IMR-90 (cell line): ENCODE data around the gene EIF4G2. TPM values are rescaled to one million over a fixed set of nuclear protein-coding genes. Genes with fewer than 3 reads are reported as not detected.

Experiments
- ATAC-seq: fragments of 200-7000 bp; cut with Tn5 transposase; 2 replicates; pipeline ENCODE4 v1.9.1; 2020; ENCODE audit warnings: low read depth, mild to moderate bottlenecking, moderate library complexity
- BruUV-seq: library from RNA; stranded (reverse); fragments of 400-500 nt; replicated peaks from 2 replicates; lab custom pipeline; 2021; lab: Mats Ljungman, UMichigan
- CTCF ChIA-PET: fragments of 300-600 bp; formaldehyde crosslinking; extraction: SDS; loops from one replicate; lab custom pipeline; 2021; ENCODE audit warnings: antibody characterized with exemption; lab: Yijun Ruan, JAX
- POLR2A ChIA-PET: fragments of 300-600 bp; sonication (Branson Sonifier 250); formaldehyde crosslinking; loops from one replicate; lab custom pipeline; 2022; ENCODE audit warnings: antibody characterized with exemption; ENCODE audit not compliant: unreplicated experiment; lab: Charles Lee
- DNase-seq: peaks from one replicate; pipeline ENCODE4 v3.0.0; 2013
- H2AFZ ChIP-seq: replicated peaks from 2 replicates; pipeline ENCODE3; 2013; ENCODE audit warnings: low read length, mild to moderate bottlenecking; ENCODE audit not compliant: poor library complexity
- H2AK5ac ChIP-seq: 2 replicates; pipeline ENCODE4 v1.6.1; 2013; ENCODE audit warnings: low read depth, low read length, inconsistent platforms
- H2AK9ac ChIP-seq: replicated peaks from 2 replicates; pipeline ENCODE3; 2013; ENCODE audit warnings: mild to moderate bottlenecking, low read depth, low read length, moderate library complexity; ENCODE audit not compliant: poor library complexity
- H2BK120ac ChIP-seq: 2 replicates; pipeline ENCODE4 v1.6.1; 2013; ENCODE audit warnings: low read depth, low read length, inconsistent platforms
- H2BK15ac ChIP-seq: 3 replicates; pipeline ENCODE4 v1.6.1; 2013; ENCODE audit warnings: low read depth, low read length, inconsistent platforms
- H2BK20ac ChIP-seq: 2 replicates; pipeline ENCODE4 v1.6.1; 2013; ENCODE audit warnings: low read depth, mild to moderate bottlenecking, inconsistent platforms, low read length, moderate library complexity
- H2BK5ac ChIP-seq: 2 replicates; pipeline ENCODE4 v1.6.1; 2013; ENCODE audit warnings: mild to moderate bottlenecking, low read depth, low read length, inconsistent platforms; ENCODE audit not compliant: poor library complexity, severe bottlenecking
- H3K14ac ChIP-seq: replicated peaks from 2 replicates; pipeline ENCODE4 v1.6.1; 2013; ENCODE audit warnings: low read depth, low read length, inconsistent platforms
- H3K18ac ChIP-seq: 2 replicates; pipeline ENCODE4 v1.6.1; 2013; ENCODE audit warnings: low read depth, low read length, control low read depth
- H3K23ac ChIP-seq: 2 replicates; pipeline ENCODE4 v1.6.1; 2013; ENCODE audit warnings: low read depth, low read length, inconsistent platforms
- H3K27ac ChIP-seq: 2 replicates; pipeline ENCODE4 v1.5.1; 2013; ENCODE audit warnings: mild to moderate bottlenecking, control low read depth, low read length; ENCODE audit not compliant: insufficient read depth
- H3K27me3 ChIP-seq: 2 replicates; pipeline ENCODE4 v1.6.1; 2013; ENCODE audit warnings: low read length; ENCODE audit not compliant: control insufficient read depth, insufficient read depth
- H3K36me3 ChIP-seq: 2 replicates; pipeline ENCODE4 v1.6.1; 2013; ENCODE audit warnings: low read length, mixed read lengths; ENCODE audit not compliant: control insufficient read depth, insufficient read depth
- H3K4ac ChIP-seq: 2 replicates; pipeline ENCODE4 v1.6.1; 2013; ENCODE audit warnings: low read depth, low read length, inconsistent platforms
- H3K4me1 ChIP-seq: 2 replicates; pipeline ENCODE4 v1.6.1; 2013; ENCODE audit warnings: low read length, mixed read lengths; ENCODE audit not compliant: control insufficient read depth, insufficient read depth
- H3K4me2 ChIP-seq: 2 replicates; pipeline ENCODE4 v1.6.1; 2013; ENCODE audit warnings: low read depth, mild to moderate bottlenecking, control low read depth, low read length, moderate library complexity
- H3K4me3 ChIP-seq: 2 replicates; pipeline ENCODE4 v1.5.1; 2013; ENCODE audit warnings: low read depth, mild to moderate bottlenecking, control low read depth, low read length, moderate library complexity; ENCODE audit not compliant: insufficient read depth
- H3K56ac ChIP-seq: 2 replicates; pipeline ENCODE4 v1.6.1; 2013; ENCODE audit warnings: low read length, inconsistent platforms; ENCODE audit not compliant: insufficient read depth; ENCODE audit errors: extremely low read depth
- H3K79me1 ChIP-seq, 2 experiments: 2 replicates each; pipeline ENCODE4 v1.6.1; 2013; ENCODE audit warnings: low read length in 2 of 2, inconsistent platforms in 1 of 2, low read depth in 1 of 2
- H3K9ac ChIP-seq: 2 replicates; pipeline ENCODE4 v1.6.1; 2013; ENCODE audit warnings: low read depth, low read length, control low read depth
- H3K9me1 ChIP-seq: 2 replicates; pipeline ENCODE4 v1.6.1; 2013; ENCODE audit warnings: low read length, inconsistent platforms; ENCODE audit not compliant: insufficient read depth
- H3K9me3 ChIP-seq: 2 replicates; pipeline ENCODE4 v1.6.1; 2013; ENCODE audit warnings: low read length; ENCODE audit not compliant: control insufficient read depth, insufficient read depth
- H4K20me1 ChIP-seq: 2 replicates; pipeline ENCODE4 v1.6.1; 2013; ENCODE audit warnings: low read length, inconsistent platforms; ENCODE audit not compliant: insufficient read depth
- H4K5ac ChIP-seq: 2 replicates; pipeline ENCODE4 v1.6.1; 2013; ENCODE audit warnings: mild to moderate bottlenecking, low read depth, low read length, control low read depth
- H4K8ac ChIP-seq, 2 experiments: 2 replicates each; pipeline ENCODE4 v1.6.1; 2013; ENCODE audit warnings: low read depth in 2 of 2, low read length in 2 of 2, control low read depth in 1 of 2, inconsistent platforms in 1 of 2
- H4K91ac ChIP-seq: 2 replicates; pipeline ENCODE4 v1.6.1; 2013; ENCODE audit warnings: low read depth, low read length, inconsistent platforms; ENCODE audit not compliant: insufficient read depth
- CHD1 ChIP-seq: IDR thresholded peaks from 2 replicates; pipeline ENCODE4 v1.6.1; 2012; ENCODE audit warnings: low read depth, low read length, improper control_type of control experiment
- RAD21 ChIP-seq: IDR thresholded peaks from 2 replicates; pipeline ENCODE4 v1.6.1; 2012; ENCODE audit warnings: low read length, improper control_type of control experiment
- WGBS, 2 experiments: methylation state at CpG; one replicate each; pipeline versions ENCODE4 v1.1.5 to v1.1.7; 2013; ENCODE audit warnings: missing lambda C conversion rate in 2 of 2; ENCODE audit not compliant: insufficient read length in 1 of 2; ENCODE audit errors: extremely low coverage in 2 of 2; 5-methylcytosine and 5-hydroxymethylcytosine counted together
- dilution Hi-C: fragments of 300-500 bp; cut with HindIII; formaldehyde crosslinking; loops from one replicate; pipeline ENCODE4 v1.14.3; 2018; ENCODE audit warnings: low sequenced_read_pairs; ENCODE audit not compliant: unreplicated experiment
- in situ Hi-C: fragments of 300-500 bp; cut with MboI; formaldehyde crosslinking; loops from 3 replicates; pipeline ENCODE4 v1.14.3; 2019; ENCODE audit warnings: low sequenced_read_pairs, inconsistent platforms, mixed read lengths
- intact Hi-C: fragments of 100-400 bp; cut with micrococcal nuclease; formaldehyde crosslinking; loops from 2 replicates; pipeline ENCODE4 v1.10.0; 2022
- polyA plus RNA-seq, 3 experiments: library from polyadenylated mRNA; depleted of rRNA; stranded (reverse); fragments of >200 nt; gene quantifications; 2 replicates each; pipeline ENCODE4 v1.2.3, GENCODE V29; 2012; ENCODE audit warnings: low replicate concordance in 1 of 3
- total RNA-seq: library from RNA; depleted of rRNA; stranded (reverse); fragments of >200 nt; gene quantifications from 2 replicates; pipeline ENCODE4 v1.2.3, GENCODE V29; 2012

EIF4G2 gene
- total and polyA plus RNA-seq, 2 of the 4 experiments (the other 2 are of a cell fraction) = 492 to 1,216 TPM

GRCh38 chr11:10771457-10771856 lies 37.3 kb downstream of the EIF4G2 start:
- Histone ChIP-seq H4K8ac (no peak overlapping the region), H3K9ac (no peak overlapping the region), H4K5ac (no peak overlapping the region), H3K23ac (no peak overlapping the region), H4K91ac (no peak overlapping the region), H2BK120ac (no peak overlapping the region), H2AK5ac (no peak overlapping the region), H3K4ac (no peak overlapping the region), H3K4me3 (no peak overlapping the region), H2AK9ac (no peak overlapping the region), H3K14ac (no peak overlapping the region), H3K4me2 (no peak overlapping the region), H3K18ac (no peak overlapping the region), H2BK20ac (no peak overlapping the region), H2BK15ac (no peak overlapping the region), H2BK5ac (no peak overlapping the region), H4K20me1 (no peaks in the 10 kb centered on the region), H3K56ac (no peak overlapping the region), H3K4me1 (peaks cover 3% of the 10 kb centered on the region; the same call in 1 of the 2 replicates), H3K27me3 (no peaks in the 10 kb centered on the region), H3K27ac (no peak overlapping the region), H3K79me1 (0 out of 4 replicates have a peak, but pooled peaks cover 2 to 5% of the 10 kb centered on the region in 2 experiments), H3K9me3 (no peaks in the 10 kb centered on the region), H3K36me3 (peaks cover 36% of the 10 kb centered on the region), H2AFZ (no peak overlapping the region), H3K9me1 (peaks cover 4% of the 10 kb centered on the region; the same call in 1 of the 2 replicates)
- no CpG with 5 or more reads among the region's 1 CpG for WGBS, 2 experiments
- no peak for ATAC-seq
- ChIA-PET POLR2A (no interaction called here), CTCF (interaction anchor here (0.8 to 2.5 kb wide), 4 partner anchors 12 to 1016 kb away, joined by 3 to 12 read pairs (median 4); no protein-coding TSS in a partner anchor)
- BruUV-seq = no TSS peak
- no peak for DNase-seq
- in situ Hi-C loops = no loop called here
- intact Hi-C loops = no loop called here
- dilution Hi-C loops = no loop called here
- TF ChIP-seq RAD21 (no peak), CHD1 (no peak)
